Loucy (cell line): Measurements from ENCODE around the gene GPHN.

Experiments used
- CTCF ChIP-seq: fragments of 200-600 bp; sonication (generic); conservative IDR thresholded peaks from 2 replicates; pipeline ENCODE4 v1.5.1; 2014; ENCODE audit warnings: mild to moderate bottlenecking, antibody characterized with exemption, low read length
- EZH2phosphoT487 ChIP-seq: fragments of 200-600 bp; IDR thresholded peaks from 2 replicates; pipeline ENCODE4 v1.6.1; 2018; ENCODE audit warnings: antibody characterized with exemption, mild to moderate bottlenecking, moderate library complexity, borderline replicate concordance

- TF ChIP-seq CTCF (no peak), EZH2phosphoT487 (no peak)
Observed at GRCh38 chr14:67079846-67080245, 571.9 kb downstream of the GPHN start.
